ENCODE data around the gene CACNA1H.

The CACNA1H gene

DNA sequence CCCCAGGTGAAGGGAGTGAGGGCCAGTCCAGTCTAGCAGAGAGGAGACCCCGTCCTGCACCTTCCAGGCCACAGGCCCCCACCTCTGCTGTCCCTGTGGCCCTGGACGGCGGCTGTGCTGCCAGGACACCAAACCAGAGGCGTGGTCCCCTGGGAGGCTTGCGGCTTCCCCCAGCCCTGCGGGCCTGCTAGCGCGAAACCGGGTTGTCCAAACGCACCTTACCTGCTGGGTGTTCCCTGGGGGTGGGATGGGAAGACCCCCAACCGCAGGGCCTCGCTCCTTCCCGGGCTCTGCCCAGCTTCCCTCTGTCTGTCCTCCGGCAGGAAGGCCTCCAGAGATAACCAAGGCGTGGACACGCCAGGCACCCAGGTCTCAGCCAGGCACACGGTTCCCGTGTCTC lies 19.6 kb upstream of the CACNA1H start:
- H3K36me3 ChIP-seq (ENCODE audit: insufficient read depth, low read length) = no peaks in the 10 kb centered on the region

DNA sequence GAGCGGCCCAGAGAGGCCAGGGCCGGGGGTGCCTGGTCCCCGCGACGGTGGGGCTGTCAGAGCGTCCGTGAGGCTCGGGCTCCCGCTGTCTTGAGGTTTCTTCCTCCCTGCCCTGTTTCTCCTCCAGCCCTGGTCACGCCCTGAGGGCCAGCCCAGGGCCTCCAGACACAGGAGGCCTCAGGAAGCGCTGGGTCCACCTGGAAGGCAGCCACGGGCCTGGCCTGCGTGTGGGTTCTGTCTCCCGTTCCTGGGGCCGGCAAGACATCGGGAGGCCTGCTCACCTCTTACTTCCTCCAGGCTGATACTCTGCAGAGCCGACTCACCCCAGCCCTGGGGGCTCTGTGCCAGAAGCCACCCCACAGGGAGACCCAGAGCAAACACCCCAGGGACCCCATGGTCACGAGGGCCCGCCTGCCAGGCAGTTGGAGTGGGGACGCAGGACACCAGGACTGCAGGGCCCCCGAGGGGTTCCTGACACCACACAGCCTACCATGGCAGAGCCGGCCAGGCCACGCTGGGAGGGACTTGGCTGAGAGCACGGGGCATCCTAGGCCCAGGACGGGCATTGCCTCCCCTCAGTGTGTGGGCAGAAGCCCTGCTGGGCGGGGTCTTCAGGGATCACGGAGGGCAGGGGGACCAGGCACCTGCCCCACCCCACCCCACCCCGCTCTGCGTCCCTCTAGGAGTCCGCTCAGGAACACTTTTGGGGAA lies 18.9 kb upstream of the CACNA1H start:
- H3K36me3 ChIP-seq (ENCODE audit: insufficient read depth, low read length) = no peaks in the 10 kb centered on the region
- peaks cover 21% of the 10 kb centered on the region for H3K27me3 ChIP-seq (ENCODE audit: control insufficient read depth, insufficient read depth, low read length)
- no peak overlapping the region for H3K4me3 ChIP-seq (ENCODE audit: low read length)
- H3K9me3 ChIP-seq (replicated peaks; ENCODE audit: low read length) = no peaks in the 10 kb centered on the region
- H3K9ac ChIP-seq (ENCODE audit: low read depth, low read length) = no peak overlapping the region
- no peaks in the 10 kb centered on the region for H3K4me1 ChIP-seq (ENCODE audit: control insufficient read depth, insufficient read depth, low read length)
- no peak overlapping the region for H3K4me2 ChIP-seq (ENCODE audit: low read length)

More for the DNA sequence above, 19.6 kb upstream of the CACNA1H start:
- Histone ChIP-seq H3K27me3 (ENCODE audit: control insufficient read depth, insufficient read depth, low read length) (peaks cover 21% of the 10 kb centered on the region), H3K9ac (ENCODE audit: low read depth, low read length) (no peak overlapping the region), H3K9me3 (replicated peaks; ENCODE audit: low read length) (no peaks in the 10 kb centered on the region), H3K4me2 (ENCODE audit: low read length) (no peak overlapping the region), H3K4me1 (ENCODE audit: control insufficient read depth, insufficient read depth, low read length) (no peaks in the 10 kb centered on the region), H3K4me3 (ENCODE audit: low read length) (no peak overlapping the region)

DNA sequence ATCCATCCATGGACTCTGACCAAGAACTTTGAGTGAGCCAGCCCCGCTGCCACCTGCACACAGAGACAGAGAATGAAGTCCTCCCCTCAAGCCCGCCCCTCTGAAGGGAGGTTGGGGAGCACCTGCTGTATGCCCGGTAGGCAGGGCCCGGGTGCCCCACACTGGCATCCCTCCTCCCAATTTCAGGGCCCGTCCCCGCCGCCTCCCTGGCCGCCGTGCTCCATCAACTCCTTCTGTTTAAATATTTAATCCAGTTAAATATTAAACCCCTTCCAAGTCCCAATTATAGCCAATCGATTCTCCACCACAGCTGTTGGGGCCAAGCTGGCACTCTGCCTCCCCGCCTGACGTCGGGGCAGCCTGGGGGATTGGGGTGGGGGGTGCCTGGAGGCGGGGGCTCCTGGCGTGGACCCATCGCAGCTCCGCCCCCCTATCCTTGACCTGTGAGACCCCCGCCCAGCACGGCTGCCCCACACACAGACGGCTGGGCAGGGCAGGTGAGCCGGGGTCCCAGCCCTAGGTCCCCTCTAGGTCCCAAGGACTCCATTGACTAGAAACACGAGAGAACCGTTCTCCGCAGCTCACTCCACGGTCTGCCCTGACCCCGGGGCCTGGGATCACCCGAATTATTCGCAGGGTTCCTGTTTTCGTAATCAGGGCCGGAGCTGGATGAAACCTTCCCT lies 18.0 kb upstream of the CACNA1H start:
- Histone ChIP-seq H3K9ac (ENCODE audit: low read depth, low read length) (no peak overlapping the region), H3K4me3 (ENCODE audit: low read length) (no peak overlapping the region), H3K4me1 (ENCODE audit: control insufficient read depth, insufficient read depth, low read length) (no peaks in the 10 kb centered on the region), H3K4me2 (ENCODE audit: low read length) (no peak overlapping the region), H3K36me3 (ENCODE audit: insufficient read depth, low read length) (no peaks in the 10 kb centered on the region), H3K9me3 (replicated peaks; ENCODE audit: low read length) (no peaks in the 10 kb centered on the region), H3K27me3 (ENCODE audit: control insufficient read depth, insufficient read depth, low read length) (peaks cover 21% of the 10 kb centered on the region)

DNA sequence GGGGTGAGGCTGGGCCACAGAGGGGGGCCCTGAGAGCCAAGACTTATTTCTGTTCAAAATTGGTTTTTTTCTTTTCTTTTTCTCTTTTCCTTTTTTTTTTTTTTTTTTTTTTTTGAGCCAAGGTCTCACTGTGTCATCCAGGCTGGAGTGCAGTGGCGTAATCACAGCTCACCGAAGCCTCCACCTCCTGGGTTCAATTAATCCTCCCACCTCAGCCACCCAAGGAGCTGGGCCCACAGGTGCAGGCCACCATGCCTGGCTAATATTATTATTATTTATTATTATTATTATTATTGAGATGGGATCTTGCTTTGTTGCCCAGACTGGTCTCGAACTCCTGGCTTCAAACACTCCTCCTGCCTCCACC lies 17.5 kb upstream of the CACNA1H start:
- H3K4me2 ChIP-seq (ENCODE audit: low read length) = no peak overlapping the region
- no peaks in the 10 kb centered on the region for H3K9me3 ChIP-seq (replicated peaks; ENCODE audit: low read length)
- H3K36me3 ChIP-seq (ENCODE audit: insufficient read depth, low read length) = no peaks in the 10 kb centered on the region
- H3K4me3 ChIP-seq (ENCODE audit: low read length) = no peak overlapping the region
- H3K9ac ChIP-seq (ENCODE audit: low read depth, low read length) = no peak overlapping the region
- peaks cover 24% of the 10 kb centered on the region for H3K27me3 ChIP-seq (ENCODE audit: control insufficient read depth, insufficient read depth, low read length)
- H3K4me1 ChIP-seq (ENCODE audit: control insufficient read depth, insufficient read depth, low read length) = no peaks in the 10 kb centered on the region

DNA sequence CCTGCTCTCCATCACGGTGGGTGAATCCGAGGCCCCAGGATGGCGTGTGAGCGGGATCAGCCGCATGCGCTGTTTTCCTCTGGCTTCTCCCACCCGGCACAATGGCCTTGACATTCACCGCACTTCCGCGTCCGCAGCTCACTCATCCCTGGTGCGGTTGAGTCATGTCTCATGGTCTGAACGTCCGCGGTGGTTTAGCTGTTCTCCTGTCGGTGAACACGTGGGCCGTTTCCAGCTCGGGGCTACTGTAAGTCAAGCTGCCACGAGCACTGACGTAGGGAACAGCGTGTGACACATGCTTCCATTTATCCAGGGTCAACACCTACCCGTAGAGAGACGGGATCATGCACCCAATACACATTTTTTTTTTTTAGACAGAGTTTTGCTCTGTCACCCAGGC lies 15.3 kb upstream of the CACNA1H start:
- H3K9ac ChIP-seq (ENCODE audit: low read depth, low read length) = no peak overlapping the region
- H3K9me3 ChIP-seq (replicated peaks; ENCODE audit: low read length) = no peaks in the 10 kb centered on the region
- no peaks in the 10 kb centered on the region for H3K4me1 ChIP-seq (ENCODE audit: control insufficient read depth, insufficient read depth, low read length)
- no peaks in the 10 kb centered on the region for H3K36me3 ChIP-seq (ENCODE audit: insufficient read depth, low read length)
- H3K4me3 ChIP-seq (ENCODE audit: low read length) = no peak overlapping the region
- peaks cover 38% of the 10 kb centered on the region for H3K27me3 ChIP-seq (ENCODE audit: control insufficient read depth, insufficient read depth, low read length)
- H3K4me2 ChIP-seq (ENCODE audit: low read length) = no peak overlapping the region

DNA sequence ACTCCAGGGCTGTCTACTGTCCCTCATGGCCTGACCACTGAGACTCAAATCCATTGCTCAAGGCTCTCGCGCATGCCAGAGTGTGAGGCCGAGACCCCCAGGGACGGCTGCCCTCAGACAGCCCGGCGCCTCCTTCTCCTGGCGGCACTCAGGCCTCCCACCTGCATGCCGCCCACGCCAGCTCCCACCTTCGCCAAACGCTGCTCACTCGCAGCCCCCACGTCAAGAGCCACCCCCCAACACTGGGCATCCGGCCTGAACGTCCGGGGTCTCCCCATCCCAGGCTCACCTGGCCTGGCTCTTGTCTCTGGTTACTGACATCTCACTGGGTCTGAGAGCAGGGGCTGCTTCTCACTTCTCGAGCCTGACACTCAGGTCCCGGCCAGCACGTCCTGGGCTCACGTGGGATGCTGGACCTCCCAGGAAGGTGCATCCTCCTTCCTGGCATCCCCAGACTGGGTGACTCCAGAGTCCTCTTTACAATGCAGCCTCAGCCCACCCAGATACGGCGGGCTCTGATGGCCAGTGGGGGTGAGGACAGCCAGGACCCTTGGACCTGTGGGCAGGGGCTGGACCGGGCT lies 12.2 kb upstream of the CACNA1H start:
- H3K9ac ChIP-seq (ENCODE audit: low read depth, low read length) = no peak overlapping the region
- H3K4me2 ChIP-seq (ENCODE audit: low read length) = no peak overlapping the region
- no peaks in the 10 kb centered on the region for H3K9me3 ChIP-seq (replicated peaks; ENCODE audit: low read length)
- peaks cover 50% of the 10 kb centered on the region for H3K27me3 ChIP-seq (ENCODE audit: control insufficient read depth, insufficient read depth, low read length)
- no peak overlapping the region for H3K4me3 ChIP-seq (ENCODE audit: low read length)
- H3K36me3 ChIP-seq (ENCODE audit: insufficient read depth, low read length) = no peaks in the 10 kb centered on the region
- H3K4me1 ChIP-seq (ENCODE audit: control insufficient read depth, insufficient read depth, low read length) = no peaks in the 10 kb centered on the region

DNA sequence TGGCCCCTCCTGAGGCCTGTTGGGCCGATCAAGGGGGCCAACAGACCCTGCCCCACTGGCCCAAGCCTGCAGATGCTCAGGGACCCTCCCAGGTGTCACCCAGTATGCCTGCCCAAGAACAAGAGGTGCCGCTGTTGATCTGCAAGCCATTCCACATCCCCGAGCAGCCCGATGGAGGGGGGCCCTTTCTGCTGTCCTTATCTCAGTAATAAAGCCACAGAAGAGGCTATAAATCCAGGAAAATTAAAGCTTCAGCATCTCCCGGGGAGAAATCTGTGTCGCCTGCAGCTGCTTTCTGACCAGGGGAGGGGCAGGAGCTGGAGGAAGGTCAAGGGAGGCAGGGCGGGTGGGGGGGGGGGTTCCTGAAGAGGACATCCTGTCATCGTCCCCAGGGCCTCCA lies 11.7 kb upstream of the CACNA1H start:
- Histone ChIP-seq H3K27me3 (ENCODE audit: control insufficient read depth, insufficient read depth, low read length) (peaks cover 47% of the 10 kb centered on the region), H3K9ac (ENCODE audit: low read depth, low read length) (no peak overlapping the region), H3K4me3 (ENCODE audit: low read length) (no peak overlapping the region)

DNA sequence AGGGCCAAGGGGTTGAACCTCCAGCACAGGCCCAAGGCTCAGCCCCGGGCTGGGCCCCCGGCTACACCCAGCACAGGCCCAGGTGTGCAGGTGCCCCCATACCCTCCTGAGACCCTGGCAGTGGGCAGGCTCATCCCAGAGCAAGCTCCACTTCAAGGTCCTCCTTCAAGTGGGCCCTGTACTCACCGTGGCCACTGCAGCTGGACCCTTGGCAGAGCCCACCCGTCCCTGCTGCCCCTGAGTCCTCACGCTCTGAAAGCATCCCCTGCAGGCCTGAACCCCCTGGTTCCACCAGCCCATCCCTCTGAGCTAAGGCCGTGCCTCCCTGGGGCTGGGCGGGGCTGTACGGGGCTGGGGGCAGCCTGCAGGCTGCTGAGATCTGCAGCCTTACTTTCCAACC lies 11.2 kb upstream of the CACNA1H start:
- Histone ChIP-seq H3K36me3 (ENCODE audit: insufficient read depth, low read length) (no peaks in the 10 kb centered on the region), H3K9ac (ENCODE audit: low read depth, low read length) (no peak overlapping the region), H3K4me1 (ENCODE audit: control insufficient read depth, insufficient read depth, low read length) (no peaks in the 10 kb centered on the region), H3K4me3 (ENCODE audit: low read length) (no peak overlapping the region), H3K4me2 (ENCODE audit: low read length) (no peak overlapping the region), H3K9me3 (replicated peaks; ENCODE audit: low read length) (no peaks in the 10 kb centered on the region), H3K27me3 (ENCODE audit: control insufficient read depth, insufficient read depth, low read length) (peaks cover 50% of the 10 kb centered on the region)

More for the DNA sequence above, 11.7 kb upstream of the CACNA1H start:
- Histone ChIP-seq H3K9me3 (replicated peaks; ENCODE audit: low read length) (no peaks in the 10 kb centered on the region), H3K36me3 (ENCODE audit: insufficient read depth, low read length) (no peaks in the 10 kb centered on the region), H3K4me2 (ENCODE audit: low read length) (no peak overlapping the region), H3K4me1 (ENCODE audit: control insufficient read depth, insufficient read depth, low read length) (no peaks in the 10 kb centered on the region)

DNA sequence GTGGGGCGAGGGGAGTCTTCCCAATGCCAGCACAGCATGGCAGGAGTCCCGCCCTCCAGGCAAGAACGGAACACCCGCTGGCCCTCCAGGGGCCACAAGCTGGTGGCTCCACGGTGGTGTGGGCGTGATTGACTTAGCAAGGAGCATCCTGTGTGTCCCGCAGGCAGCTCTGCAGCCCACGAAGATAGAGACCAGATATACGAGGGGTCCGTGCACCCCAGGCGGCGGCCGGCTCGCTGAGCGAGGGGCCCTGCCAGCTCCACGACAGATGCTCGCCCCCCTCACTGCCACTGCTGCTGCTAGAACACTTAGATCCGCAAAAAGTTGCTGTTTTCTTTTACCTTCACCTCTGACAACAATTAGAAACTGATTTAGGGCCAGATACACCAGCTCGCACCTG lies 10.0 kb upstream of the CACNA1H start:
- no peaks in the 10 kb centered on the region for H3K4me1 ChIP-seq (ENCODE audit: control insufficient read depth, insufficient read depth, low read length)
- H3K4me3 ChIP-seq (ENCODE audit: low read length) = no peak overlapping the region
- no peaks in the 10 kb centered on the region for H3K36me3 ChIP-seq (ENCODE audit: insufficient read depth, low read length)
- no peak overlapping the region for H3K9ac ChIP-seq (ENCODE audit: low read depth, low read length)
- H3K9me3 ChIP-seq (replicated peaks; ENCODE audit: low read length) = no peaks in the 10 kb centered on the region
- no peak overlapping the region for H3K4me2 ChIP-seq (ENCODE audit: low read length)
- peaks cover 50% of the 10 kb centered on the region for H3K27me3 ChIP-seq (ENCODE audit: control insufficient read depth, insufficient read depth, low read length)

DNA sequence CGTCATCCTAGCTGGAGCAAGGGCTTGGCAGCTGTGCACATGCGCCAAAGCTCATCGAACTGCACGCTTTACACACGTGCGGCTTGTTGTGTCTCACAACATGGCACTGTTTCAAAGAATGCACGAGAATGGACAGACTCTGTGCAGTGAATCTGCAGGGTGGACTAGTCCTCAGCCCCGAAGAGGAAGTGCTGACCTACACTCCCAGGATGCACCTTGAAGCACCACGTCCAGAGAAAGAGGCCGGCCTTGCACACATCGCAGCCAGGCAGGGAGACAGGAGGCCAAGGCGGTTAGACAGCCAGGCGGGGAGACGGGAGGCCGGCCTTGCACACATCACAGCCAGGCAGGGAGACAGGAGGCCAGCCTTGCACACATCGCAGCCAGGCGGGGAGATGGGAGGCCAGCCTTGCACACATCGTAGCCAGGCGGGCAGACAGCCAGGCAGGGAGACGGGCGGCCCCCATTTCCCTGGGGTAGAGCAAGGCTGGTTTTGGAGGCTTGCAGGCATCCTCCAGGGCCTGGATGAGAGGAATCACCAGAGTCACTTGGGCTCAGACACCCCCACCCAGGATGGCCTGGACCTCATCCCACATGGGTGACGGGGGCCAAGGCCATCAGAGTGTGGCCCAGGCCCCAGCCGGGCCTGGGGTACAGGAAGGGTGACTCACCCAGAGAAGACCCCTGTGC lies 9.0 kb upstream of the CACNA1H start:
- H3K9ac ChIP-seq (ENCODE audit: low read depth, low read length) = no peak overlapping the region
- no peaks in the 10 kb centered on the region for H3K4me1 ChIP-seq (ENCODE audit: control insufficient read depth, insufficient read depth, low read length)
- no peaks in the 10 kb centered on the region for H3K36me3 ChIP-seq (ENCODE audit: insufficient read depth, low read length)
- H3K9me3 ChIP-seq (replicated peaks; ENCODE audit: low read length) = no peaks in the 10 kb centered on the region
- no peak overlapping the region for H3K4me2 ChIP-seq (ENCODE audit: low read length)
- no peak overlapping the region for H3K4me3 ChIP-seq (ENCODE audit: low read length)
- peaks cover 54% of the 10 kb centered on the region for H3K27me3 ChIP-seq (ENCODE audit: control insufficient read depth, insufficient read depth, low read length)

DNA sequence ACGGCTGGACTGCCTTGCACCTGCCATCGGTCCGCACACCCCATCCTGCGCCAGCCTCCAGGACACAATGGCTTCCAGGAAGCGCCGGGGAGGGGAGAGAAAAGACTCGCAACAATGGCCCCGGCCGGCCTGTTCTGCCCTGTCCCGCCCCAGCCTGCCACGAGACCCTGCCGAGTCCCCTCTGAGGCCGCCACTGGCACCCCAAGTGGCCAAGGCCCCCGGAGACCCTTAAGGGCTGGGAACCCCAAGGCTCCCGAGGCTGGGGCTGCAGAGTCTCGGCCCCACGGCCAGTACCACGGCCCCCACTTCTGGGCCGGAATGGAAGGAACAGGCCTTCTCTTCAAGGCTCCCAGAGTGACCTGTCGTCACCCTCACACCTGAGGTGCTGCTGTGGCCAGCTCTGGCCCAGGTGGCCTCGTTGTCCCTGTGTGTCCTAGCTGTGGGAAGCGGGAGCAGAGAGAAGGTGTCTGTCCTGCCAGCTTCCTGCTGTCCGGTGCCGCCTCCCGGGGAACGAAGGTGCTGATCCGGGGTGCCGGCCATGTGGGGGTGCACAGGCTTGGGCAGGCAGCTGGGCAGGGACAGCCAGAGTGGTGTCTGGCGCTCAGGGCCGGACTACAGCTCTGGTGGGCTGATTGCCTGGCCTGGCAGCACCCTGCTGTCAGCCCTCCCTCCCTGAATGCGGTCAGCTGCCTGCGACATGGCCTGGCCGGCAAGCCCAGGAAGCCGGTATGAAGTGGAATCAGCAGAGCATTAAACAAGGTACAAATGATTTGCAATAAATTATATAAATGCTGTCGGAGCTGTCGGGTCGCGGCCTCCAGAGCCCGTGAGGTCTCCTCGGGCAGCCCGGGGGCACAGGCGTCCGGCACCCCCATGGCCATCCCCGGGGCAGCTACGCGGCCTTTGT lies 8.2 kb upstream of the CACNA1H start:
- Histone ChIP-seq H3K36me3 (ENCODE audit: insufficient read depth, low read length) (no peaks in the 10 kb centered on the region), H3K4me1 (ENCODE audit: control insufficient read depth, insufficient read depth, low read length) (no peaks in the 10 kb centered on the region), H3K9ac (ENCODE audit: low read depth, low read length) (no peak overlapping the region), H3K9me3 (replicated peaks; ENCODE audit: low read length) (no peaks in the 10 kb centered on the region), H3K4me2 (ENCODE audit: low read length) (no peak overlapping the region), H3K27me3 (ENCODE audit: control insufficient read depth, insufficient read depth, low read length) (peaks cover 62% of the 10 kb centered on the region), H3K4me3 (ENCODE audit: low read length) (no peak overlapping the region)
